ENCODE data around the gene NEK9.
"Not testable (repeated sequence)": the region's sequence is repeated elsewhere in the genome, so short reads cannot be mapped to it uniquely, and the experiment has no call there.

The NEK9 gene
- total RNA-seq, result 67.8 to 178 (median 146) reads per million in 3 experiments

DNA sequence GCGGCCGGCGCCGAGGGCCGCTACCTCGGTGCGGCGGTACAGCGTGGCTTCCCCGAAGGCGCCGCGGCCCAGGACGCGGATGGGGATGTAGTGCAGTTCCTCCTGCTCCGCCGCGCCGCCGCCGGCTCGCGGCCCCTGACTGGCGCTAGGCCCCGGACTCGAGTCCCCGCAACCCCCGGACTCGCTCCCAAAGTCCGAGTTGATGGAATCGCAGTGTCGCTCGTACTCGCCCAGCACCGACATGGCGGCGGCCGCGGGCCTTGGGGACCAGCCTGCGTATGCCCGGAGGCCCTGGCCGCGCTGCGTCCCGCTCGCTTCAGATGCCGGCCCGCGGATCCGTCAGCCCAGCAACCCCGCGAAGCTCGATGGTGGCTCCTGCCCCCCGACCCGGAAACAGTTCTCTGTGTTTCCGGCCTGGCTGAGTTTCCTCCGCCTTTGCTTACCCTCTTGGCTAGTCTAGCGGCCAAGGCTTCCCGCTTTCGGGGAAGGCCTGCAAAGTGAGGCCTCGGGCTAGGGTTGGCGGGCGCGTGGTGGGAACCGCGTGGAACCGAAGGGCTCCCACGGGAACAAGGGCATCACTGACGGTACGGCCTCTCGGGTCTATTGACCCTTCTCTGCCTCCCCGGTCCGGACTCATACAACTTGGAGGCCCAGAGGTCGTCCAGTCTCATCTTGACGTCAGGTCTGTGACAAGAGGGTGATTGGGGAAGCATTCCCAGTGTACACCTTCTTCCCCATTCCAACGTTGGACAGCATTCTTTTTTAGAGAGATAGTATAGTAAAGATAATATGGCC is at the start of gene NEK9:
Gene NEK9 (minus strand): TSS at position 370 of the 795 bp plus-strand sequence. CDS start 127 bp downstream, at position 243.
- DNase-seq, result peak; percentile 82

DNA sequence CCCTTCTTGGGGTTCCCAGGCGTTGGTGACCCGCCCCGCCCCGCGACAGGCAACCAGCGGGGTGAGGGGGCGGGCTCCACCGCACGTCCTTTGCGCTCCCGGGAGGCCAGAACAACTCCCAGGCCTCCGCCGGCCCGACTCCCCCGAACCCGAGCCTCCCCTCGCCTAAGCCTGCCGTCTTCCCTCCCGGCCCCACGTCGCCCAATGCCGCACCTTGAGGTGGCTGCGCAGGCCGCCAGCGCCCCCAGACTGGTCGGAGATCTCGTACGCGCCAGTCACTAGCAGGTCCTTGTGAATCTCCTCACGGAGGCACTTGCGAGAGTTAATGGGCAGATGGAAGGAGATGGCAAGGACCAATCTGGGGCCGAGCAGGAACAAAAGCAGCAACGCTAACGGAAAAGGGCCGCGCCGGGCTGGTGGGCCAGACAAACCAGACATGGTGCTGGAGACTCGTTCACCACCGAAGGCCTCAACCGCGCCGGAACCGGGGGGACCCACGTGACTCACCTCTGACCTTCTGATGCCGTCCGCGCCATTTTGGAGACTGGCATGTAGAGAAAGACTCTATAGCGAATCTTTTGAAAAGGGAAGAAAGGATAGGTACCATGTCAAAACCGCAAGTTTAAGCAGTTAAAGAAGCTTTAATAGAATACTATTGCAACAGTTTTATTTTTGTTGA is 49.4 kb upstream of the NEK9 start, which contains the start of gene TMED10:
Gene TMED10 (minus strand): TSS at position 471 of the 679 bp plus-strand sequence. CDS start 33 bp downstream, at position 438.
- DNase-seq, result peak; percentile 93

DNA sequence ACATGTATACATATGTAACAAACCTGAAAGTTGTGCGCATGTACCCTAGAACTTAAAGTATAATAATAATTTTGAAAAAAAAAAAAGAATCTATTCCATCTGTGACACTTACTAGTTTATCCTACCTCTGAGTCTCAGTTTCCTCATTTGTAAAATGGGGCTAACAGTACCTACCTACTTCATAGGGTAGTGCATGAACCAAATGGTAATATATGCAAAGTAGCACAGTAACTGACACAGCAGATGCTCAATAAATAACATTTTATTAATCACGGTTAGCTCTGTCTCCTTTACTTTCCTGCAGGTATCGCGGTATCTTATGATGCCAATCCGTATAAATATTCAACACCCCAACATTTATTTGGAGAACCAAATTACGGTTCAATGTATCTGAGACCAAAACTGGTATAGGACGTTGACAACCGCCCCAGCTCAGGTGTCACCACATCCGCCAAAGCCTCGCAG is 48.9 kb upstream of the NEK9 start:
- DNase-seq, result no peak

- DNase-seq, result no peak
These were observed 47.2 kb upstream of the NEK9 start for GRCh38 chr14:75174066-75174465.

- DNase-seq, result no peak
These were observed 43.9 kb upstream of the NEK9 start for GRCh38 chr14:75170772-75171171.

DNA sequence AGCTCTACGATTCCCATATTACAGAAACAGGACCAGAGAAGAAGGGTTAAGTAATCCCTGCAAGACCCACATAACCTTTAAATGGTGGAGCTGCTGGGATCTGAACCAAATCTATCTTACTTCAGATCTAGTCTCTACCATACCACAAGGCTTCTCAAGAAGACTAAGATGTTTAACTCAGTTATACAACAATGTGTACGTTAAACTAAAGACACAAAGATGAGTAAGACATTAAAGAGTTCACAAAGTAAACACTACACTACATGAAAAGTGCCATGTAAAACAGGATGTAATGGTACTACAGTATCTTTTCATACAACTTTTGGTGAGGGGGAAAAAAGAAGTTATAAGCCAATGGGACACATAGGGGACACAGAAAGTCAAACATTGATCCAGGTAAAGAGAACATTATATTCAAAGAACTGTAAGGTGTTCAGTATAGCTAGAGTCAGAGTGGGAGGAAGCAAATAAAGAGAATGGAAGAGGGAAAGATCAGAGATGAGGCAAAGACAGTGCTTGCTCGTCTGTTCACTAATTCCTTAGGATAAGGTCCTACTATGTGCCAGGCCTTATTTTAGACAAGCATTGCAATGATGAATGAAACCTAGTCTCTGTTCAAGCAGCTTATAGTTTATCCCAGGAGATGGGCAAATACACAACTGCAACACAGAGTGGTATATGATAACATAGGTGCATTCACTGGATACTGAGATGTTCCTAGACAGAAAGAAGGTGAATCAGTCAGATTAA is 41.9 kb upstream of the NEK9 start:
- no peak for DNase-seq

DNA sequence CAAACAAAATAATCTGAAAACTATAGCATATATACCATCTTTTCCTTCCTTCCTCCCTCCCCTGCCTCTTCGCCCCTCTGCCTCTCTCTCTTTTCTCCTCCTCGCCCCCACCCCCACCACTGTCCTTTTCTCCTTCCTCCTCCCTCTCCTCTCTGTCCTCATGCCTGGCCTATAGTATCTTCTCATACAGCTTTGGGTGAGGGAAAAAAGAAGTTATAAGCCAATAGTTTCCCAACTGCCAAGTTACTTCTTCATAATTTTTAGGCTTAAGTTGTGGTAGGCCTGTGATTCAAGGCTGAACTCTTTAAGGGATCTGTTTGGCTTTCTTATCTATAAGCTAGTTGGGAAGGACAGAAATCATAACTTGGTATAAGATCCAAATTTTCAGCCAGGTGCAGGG is 40.5 kb upstream of the NEK9 start:
- no peak for DNase-seq

DNA sequence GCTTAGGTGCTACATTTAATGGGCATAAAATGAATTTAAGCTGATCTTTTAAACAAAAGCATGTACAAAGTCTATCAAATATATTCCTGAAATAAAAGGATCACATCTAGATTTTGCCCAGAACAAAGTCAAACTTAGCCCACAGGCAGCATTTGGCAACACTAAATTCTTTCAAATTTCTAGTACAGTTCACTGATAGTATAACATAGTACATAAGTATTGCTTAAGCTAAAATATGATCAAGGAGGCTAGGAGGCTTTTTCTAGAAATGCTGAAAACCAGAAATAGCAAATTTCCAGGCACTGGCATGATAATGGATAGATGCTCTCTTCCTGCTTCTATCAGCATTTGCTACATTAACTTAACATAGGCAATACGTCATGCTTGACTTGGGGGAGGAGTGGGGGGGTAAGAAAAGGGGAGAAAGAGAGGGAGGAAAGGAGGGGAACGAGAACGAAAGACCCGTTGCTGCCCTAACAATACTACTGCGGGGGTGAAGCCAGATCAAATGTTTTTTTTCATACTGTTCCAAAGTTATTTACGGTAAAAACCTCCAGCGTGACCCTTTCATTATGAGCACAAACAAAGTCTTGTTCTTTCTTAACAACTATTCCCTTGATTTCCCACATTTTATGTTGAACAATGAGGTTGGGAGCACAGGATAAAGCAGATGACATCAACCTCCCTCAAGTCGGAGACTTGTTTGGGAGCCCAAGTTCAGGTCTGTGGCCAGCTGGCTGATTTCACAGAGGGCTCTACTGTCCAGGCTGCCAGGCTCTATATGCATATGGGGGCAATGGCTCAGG is 38.9 kb upstream of the NEK9 start:
- no peak for DNase-seq

- DNase-seq, result no peak
These were observed 38.0 kb upstream of the NEK9 start for GRCh38 chr14:75164809-75165208.

DNA sequence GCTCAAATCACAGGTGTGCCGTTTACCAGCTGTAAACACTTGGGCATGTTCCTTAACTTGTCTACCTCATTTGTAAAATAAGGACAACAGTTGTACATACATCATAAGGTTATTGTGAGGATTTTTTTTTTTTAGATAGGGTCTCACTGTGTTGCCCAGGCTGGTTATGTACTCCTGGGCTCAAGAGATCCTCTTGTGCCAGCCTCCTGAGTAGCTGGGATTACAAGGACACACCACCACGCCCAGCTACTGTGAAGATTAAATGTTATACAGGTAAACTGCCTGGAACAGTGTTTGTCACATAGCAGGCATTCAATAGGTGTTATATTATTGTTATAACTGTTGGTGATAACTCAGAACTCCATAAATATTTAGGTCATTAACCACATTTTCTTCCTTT is 36.8 kb upstream of the NEK9 start:
- no peak for DNase-seq

DNA sequence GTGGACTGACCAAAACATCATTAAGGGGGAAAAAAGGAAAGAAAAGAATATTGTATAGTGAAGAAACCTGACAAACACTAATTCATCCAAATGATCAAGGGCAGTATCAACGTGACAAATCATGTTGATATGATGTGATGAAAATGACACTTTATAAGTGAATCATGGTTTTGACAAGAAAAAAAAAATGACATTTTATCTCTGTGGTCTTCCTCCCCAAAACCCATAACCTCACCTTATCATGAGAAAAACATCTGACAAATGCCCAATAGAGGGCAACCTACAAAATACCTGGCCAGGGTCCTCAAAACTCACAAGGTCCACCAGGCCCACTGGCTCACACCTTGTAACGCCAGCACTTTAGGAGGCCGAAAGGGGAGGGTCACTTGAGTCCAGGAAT is 35.8 kb upstream of the NEK9 start:
- DNase-seq, result no peak

- DNase-seq, result no peak
These were observed 32.2 kb upstream of the NEK9 start for GRCh38 chr14:75158843-75159614.

GRCh38 chr14:75156901-75157300 is 30.1 kb upstream of the NEK9 start:
- peak; percentile 40 for DNase-seq

GRCh38 chr14:75156111-75156510 is 29.3 kb upstream of the NEK9 start:
- no peak for DNase-seq

GRCh38 chr14:75155169-75155568 is 28.3 kb upstream of the NEK9 start:
- DNase-seq, result no peak

DNA sequence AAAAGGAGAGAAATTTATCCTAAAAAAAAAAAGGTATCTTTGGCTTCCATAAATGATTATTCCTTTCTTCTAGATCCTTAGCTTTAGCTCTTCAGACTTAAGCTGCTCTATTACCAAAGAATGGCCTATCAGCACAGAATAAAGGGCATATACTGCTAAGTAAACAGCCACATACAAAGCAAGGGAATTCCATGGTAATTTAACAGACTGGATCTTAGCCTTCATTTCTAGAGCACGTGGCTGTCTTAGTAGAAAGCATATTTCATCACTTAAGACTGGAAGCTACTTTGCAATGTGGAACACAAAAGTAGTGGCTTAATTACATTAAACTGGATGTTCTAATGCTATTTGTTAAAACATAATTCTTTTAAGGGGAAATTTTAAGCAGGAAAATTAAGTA is 26.4 kb upstream of the NEK9 start:
- DNase-seq, result no peak

- no peak for DNase-seq
These were observed 25.0 kb upstream of the NEK9 start for GRCh38 chr14:75151851-75152250.

GRCh38 chr14:75150637-75151036 is 23.8 kb upstream of the NEK9 start:
- not testable (repeated sequence) for DNase-seq

DNA sequence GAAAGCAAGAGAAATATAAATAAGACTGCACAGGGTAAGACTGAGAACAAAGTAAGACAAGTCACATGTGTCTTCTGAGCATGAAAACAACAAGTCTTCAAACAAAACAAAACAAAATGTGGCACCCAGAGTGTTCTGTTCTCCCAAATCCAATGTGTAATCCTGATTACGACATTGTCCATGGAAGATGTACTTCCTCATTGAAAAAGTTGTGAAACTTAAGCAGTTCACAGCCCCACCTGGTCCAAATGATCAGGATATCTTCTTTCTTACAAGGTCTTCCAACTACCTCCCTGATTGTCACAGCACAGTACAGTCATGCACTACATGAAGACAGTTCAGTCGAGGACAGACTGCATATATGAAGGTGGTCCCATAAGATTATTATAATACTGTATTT is 23.3 kb upstream of the NEK9 start:
- DNase-seq, result no peak

DNA sequence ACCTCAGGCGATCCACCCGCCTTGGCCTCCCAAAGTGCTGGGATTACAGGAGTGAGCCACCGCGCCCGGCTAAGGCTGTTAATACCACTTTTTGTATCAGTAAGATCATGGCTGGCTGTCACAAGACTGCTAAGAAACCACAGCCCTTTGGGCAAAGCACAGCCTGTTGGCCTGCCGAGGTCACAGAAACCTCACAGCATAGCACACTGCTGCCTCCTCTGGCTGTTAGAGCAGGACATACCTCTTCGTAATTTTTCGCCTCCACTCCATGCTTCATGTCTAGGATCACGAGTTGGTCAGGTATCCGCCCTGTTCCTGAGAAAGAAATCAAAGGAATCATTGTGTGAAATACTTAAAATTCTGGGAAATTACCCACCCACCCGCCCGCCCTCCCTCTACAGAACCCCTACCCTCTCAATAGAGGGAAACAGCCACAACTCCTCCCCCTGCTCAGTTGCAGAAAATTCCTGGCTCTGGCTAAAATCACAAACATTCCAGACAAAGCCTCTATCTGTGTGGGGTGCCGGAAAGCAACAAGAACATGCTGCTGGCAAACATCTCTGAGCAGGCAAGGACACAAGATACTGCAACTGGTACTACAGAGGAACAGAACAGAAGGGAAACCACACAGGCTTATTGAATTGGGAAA is 20.7 kb upstream of the NEK9 start:
- DNase-seq, result no peak

GRCh38 chr14:75144944-75145343 is 18.1 kb upstream of the NEK9 start:
- DNase-seq, result peak; percentile 6

All from central memory CD4-positive, alpha-beta T cell (primary cell).